ENCODE data around the gene MRC2.

MRC2 gene

GRCh38 chr17:62663304-62663703 lies 35.8 kb downstream of the MRC2 start:
- DNase-seq (ENCODE audit: low read depth): no peak

DNA sequence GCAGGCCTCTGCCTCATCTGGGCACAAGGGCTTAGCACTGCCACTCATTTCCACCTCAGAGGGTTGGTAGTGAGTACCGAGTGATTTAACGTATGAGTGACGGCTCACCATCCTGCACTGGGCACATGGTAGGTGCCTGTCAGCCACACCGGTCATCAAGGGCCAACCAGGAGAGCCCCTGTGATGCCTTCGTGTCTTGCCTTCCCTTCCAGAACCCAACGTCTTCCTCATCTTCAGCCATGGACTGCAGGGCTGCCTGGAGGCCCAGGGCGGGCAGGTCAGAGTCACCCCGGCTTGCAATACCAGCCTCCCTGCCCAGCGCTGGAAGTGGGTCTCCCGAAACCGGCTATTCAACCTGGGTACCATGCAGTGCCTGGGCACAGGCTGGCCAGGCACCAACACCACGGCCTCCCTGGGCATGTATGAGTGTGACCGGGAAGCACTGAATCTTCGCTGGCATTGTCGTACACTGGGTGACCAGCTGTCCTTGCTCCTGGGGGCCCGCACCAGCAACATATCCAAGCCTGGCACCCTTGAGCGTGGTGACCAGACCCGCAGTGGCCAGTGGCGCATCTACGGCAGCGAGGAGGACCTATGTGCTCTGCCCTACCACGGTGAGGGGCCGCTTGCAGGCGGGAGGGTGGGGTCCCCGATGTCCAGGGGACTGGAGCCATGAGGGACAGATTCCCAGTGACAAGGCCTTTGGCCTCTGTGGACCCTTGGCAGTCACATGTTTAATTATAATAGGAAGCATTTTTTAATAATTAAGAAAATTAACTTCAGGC lies 37.1 kb downstream of the MRC2 start:
- no peak for DNase-seq (ENCODE audit: low read depth)

DNA sequence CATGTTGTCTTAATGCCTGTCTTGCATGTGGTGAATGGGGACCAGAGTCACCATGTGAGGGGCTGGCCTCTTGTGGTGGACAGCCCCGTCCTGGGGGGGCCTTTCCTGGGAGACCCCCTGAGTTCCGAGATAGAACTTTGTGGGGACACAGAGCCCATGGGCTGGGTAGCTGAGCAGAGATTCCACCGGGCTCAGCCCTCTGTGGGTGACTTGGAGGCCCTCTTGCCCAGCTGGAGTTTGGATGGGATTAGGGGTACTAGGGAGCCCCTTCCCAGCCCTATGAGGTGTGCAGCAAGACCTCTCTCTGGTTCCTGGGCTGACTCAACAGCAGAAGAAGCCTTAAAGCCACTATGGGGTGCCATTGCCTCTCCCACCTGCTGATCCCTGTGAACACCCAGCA lies 38.1 kb downstream of the MRC2 start:
- DNase-seq (ENCODE audit: low read depth): no peak

DNA sequence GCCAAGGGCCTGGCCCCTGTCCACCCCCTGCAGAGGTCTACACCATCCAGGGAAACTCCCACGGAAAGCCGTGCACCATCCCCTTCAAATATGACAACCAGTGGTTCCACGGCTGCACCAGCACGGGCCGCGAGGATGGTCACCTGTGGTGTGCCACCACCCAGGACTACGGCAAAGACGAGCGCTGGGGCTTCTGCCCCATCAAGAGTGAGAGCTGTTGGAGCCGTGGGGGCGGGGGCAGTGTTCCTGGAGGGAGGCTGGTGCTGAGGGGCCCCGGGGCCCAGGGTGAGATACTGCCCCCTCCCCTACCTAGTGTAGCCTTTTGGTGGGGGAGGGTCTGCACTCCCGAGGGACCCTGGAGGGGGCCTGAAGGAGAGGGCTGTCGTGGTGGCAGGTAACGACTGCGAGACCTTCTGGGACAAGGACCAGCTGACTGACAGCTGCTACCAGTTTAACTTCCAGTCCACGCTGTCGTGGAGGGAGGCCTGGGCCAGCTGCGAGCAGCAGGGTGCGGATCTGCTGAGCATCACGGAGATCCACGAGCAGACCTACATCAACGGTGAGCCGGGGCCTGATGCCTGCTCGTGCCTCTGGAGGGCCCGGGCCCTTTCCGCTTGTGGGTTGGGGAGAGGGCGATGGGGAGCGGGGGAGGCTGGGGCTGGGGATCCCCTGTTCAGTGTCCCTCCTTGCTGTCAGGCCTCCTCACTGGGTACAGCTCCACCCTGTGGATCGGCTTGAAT lies 38.8 kb downstream of the MRC2 start:
- DNase-seq (ENCODE audit: low read depth): no peak

- no peak for DNase-seq (ENCODE audit: low read depth)
Observed at GRCh38 chr17:62666801-62667591, 39.5 kb downstream of the MRC2 start.

DNA sequence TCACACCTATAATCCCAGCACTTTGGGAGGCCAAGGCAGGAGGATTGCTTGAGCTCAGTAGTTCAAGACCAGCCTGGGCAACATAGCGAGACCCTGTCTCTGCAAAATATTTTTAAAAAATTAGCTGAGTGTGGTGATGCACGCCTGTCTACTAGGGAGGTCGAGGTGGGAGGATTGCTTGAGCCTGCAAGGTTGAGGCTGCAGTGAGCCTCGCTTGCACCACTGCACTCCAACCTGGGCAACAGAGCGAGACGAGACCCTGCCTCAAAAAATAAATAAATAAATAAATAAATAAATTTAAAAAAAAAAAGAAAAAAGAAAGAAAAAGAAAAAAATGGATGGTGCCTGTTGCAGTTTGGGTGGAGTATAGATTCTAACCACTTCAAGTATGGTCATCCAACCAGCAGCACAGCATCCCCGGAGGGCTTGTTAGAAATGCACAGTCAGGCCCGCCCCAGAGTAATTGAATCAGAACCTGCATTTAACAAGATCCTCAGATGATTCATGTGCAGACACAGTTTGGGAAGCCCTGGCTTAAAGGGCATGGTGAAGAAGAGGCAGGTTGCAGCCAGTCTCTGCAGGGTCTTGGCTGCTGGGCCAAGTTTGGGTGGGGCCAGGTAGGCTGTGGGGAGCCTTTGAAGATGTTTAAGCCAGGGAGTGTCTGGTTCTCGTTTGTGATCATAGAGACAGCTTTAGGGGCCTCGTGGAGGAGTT lies 40.8 kb downstream of the MRC2 start:
- DNase-seq (ENCODE audit: low read depth): no peak

DNA sequence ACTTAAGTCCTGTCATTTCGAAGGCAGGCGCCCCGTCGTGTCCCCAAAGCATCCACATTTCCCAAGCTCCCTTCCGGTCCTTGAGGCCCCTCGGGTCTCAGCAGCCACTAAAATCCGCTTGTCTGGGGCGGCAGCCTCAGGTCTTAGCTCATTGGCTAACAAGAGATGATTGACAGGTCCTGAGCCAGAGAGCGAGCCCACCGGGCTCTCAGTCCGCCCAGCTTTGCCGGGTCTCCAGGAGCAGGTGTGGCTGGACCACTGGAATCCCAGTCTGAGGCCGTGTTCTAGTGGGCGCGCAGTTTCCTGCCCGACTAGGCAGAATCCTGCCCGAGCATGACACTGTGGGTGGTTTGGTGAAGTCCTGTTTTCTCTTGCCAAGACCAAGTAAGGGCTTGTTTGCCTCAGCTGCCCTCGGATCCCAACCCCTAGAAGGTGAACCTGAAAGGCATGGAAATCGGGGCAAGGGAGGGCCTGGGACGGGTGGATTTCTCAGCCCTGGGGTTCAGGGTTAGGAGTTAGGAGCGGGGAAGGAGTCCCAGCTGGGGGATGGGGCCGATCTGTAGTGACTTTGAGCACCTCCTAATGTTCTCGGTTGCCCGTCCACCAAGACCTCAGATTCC lies 42.8 kb downstream of the MRC2 start:
- DNase-seq (ENCODE audit: low read depth): no peak

GRCh38 chr17:62671553-62671952 lies 44.1 kb downstream of the MRC2 start:
- DNase-seq (ENCODE audit: low read depth): no peak

- DNase-seq (ENCODE audit: low read depth): no peak
Observed at GRCh38 chr17:62672957-62673356, 45.5 kb downstream of the MRC2 start.

- DNase-seq (ENCODE audit: low read depth): no peak
Observed at GRCh38 chr17:62673614-62674362, 46.3 kb downstream of the MRC2 start.

DNA sequence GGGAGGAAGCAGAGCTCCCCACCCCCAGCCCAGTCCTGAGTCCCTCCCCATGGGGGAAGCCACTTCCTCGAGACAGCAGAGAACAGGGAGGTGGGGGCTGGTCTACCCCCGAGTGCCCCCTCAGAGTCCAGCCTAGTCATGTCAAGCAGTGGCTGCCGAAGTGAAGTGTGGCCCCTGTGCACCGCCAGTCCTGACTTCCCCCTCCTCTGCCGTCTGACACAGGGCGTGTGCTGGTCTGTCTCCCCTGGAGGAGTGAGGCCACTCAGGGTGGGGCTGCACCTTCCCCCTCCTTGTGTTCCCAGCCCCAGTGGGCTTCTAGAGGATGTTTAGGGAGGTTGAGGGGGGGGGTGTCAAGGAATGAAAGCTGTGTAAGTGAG lies 46.9 kb downstream of the MRC2 start:
- DNase-seq (ENCODE audit: low read depth): no peak

DNA sequence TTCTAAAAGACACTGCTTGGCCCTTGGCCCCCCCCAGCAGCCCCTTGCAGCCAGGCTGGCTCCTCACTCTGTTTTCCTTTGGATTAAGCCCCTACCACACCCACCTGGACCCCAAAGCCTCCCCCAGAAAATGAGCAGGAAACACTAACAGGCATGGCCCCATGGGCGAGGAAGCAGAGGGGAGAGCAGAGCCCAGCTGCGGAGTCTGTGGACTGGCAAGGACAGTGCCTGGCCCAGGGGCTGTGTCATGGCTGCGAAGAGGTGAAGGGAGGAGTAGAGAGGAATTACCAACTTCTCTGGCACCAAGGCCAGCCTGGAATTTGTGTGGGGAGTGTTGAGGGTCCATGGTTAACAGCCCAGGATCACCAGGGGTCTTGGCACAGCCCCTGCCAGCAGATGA lies 47.4 kb downstream of the MRC2 start:
- no peak for DNase-seq (ENCODE audit: low read depth)

DNA sequence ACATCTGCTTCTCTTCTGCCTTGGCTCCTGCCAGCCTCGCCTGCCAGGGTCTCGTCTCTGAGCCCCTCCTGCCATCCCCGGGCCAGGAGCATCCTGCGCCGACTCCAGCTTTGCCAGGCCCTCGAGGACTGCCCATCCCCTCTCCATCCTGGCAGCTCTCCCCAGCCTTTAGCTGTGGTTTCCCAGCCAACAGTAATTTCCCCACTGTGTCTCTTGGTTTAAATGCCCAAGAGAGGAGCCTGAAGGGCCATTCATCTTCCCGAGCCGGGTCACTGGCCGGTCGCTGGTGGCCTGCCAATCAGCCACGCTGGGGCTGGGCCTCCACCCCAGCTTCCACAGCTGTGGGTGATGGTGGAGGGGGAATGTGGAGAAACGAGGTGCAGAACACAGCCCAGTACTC lies 47.8 kb downstream of the MRC2 start:
- no peak for DNase-seq (ENCODE audit: low read depth)

- DNase-seq (ENCODE audit: low read depth): no peak
Observed at GRCh38 chr17:62675701-62676100, 48.2 kb downstream of the MRC2 start.

DNA sequence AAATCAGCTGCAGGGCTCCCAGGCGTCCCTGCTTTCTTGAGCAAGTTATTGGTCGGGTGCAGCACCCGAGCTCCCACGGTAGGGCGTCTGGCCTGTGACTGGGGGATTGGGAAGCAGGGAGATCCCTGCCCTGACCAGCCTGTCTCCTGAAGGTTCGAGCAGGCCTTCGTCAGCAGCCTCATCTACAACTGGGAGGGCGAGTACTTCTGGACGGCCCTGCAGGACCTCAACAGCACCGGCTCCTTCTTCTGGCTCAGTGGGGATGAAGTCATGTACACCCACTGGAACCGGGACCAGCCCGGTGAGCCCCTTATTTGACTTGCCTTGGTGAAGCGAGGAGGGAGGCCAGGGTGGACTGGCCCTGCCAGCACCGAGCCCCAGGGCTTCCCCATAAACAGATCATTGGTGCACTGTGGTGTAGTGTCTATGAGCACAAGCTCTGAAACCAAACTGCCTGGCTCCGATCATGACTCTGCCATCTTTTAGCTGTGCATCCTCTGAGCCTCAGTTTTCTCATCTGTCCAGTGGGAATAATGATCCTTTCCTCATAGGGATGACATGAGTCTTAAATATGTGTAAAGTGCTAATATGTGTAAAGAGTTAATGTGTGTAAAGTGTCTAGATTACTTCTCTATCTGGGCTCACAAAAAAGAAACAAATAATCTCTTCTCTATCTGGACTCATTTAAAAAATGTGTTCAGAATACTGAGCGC lies 48.9 kb downstream of the MRC2 start:
- DNase-seq (ENCODE audit: low read depth): no peak

DNA sequence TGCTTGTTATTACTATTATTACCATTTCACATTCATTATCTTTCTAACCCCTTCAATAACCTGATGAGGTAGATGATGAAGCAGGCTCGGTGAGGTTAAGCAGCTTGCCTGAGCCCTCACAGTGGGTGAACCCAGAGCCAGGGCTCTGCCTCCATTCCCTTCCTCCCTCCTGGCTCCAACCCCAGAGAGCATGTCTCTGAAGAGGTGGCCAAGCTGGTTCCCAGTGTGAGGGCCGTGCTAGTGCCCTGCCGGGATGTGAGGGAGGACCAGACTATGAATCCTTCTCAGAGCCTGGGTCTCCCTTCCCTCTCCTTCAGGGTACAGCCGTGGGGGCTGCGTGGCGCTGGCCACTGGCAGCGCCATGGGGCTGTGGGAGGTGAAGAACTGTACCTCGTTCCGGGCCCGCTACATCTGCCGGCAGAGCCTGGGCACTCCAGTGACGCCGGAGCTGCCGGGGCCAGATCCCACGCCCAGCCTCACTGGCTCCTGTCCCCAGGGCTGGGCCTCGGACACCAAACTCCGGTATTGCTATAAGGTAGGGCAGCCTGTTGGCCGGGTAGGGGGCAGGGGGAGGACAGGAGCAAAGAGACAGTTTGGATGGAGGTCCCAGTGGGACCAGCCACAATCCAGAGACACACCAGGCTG lies 49.6 kb downstream of the MRC2 start:
- DNase-seq (ENCODE audit: low read depth): no peak

DNA sequence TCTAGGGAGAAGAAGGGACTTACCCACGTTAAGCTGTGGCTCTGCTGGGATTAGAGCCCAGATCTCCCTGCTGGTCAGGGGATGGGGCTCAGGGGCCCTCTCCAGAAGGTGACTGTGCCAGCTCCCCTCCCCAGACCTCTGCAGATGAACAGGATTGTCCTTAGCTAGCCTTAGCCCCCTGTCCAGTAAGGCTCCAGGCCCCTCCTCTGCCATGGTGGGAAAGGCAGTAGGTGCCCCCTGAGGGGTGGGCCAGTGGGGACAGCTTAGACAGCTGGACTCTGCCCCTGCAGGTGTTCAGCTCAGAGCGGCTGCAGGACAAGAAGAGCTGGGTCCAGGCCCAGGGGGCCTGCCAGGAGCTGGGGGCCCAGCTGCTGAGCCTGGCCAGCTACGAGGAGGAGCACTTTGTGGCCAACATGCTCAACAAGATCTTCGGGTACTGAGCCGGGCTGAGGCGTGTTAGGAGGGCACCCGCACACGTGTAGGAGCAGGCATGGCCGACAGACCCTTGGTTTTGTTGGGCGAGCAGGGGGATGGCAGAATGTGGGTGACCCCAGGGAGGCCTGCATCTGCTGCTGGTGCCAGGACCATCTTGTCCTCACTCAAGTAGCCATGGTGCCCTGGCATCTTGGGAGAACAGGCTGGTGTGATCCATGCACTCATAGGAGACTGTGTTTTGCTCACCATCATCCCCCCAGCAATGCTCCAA lies 50.9 kb downstream of the MRC2 start:
- no peak for DNase-seq (ENCODE audit: low read depth)

- DNase-seq (ENCODE audit: low read depth): no peak
Observed at GRCh38 chr17:62679866-62680377, 52.5 kb downstream of the MRC2 start.

DNA sequence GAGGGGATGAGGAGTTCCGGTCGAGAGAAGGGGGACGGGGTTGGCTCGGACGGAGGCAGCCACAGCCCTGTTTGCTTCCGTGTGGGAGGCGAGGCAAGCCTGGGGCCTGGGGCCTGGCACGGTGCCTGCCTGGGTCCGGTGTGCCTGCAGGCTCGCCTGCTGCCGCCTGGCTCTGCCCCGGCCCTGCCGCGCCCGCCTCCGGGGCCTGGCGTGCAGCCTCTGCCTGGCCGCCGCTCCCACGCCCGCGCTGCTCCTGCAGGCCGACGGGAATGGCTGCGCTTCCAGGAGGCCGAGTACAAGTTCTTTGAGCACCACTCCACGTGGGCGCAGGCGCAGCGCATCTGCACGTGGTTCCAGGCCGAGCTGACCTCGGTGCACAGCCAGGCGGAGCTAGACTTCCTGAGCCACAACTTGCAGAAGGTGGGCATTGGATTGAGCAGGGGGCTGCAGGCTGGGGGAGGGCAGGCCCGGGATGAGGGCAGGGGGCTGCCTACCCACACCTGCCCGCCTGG lies 53.1 kb downstream of the MRC2 start:
- no peak for DNase-seq (ENCODE audit: low read depth)

Measured in activated T-cell treated with anti-CD3 and anti-CD28 coated beads for 48 hours (primary cell).